GM21528 (cell line): ENCODE data around the gene MYZAP.

Experiments
- ATAC-seq: cut with Tn5 transposase; IDR thresholded peaks from one replicate; pipeline ENCODE4 v1.9.1; 2021; ENCODE audit warnings: mild to moderate bottlenecking, moderate library complexity; ENCODE audit not compliant: unreplicated experiment, low FRiP score

MYZAP gene

DNA sequence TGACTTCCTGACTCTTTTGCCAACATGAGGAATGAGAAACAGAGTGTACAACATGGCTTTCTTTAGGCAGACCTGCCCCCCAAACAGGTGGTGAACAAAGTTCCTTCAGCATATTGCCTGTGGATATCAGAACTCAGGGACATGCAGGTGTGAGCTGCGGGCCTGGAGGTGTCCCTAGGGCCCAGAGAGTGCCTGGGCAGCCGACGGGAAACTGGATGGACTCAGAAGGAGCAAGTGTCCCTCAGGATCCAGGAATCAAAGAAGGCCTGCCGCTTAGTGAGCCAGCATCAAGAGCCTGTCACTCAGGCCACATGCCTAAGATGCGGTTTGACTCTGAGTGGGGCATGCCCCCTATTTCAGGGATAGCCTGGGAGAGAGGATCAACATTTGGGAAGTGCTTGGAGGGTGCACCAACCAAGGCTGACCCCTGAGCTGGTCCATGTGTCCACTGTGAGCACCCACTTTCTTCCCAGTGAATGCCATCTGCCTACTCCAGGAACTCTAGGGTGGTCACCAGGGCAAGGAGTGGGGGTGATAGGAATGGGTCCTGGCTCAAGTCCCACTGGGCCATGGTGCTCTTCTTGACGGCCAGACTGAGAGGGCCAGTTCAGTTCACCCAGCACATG lies 98.8 kb downstream of the MYZAP start:
- ATAC-seq = no peak

DNA sequence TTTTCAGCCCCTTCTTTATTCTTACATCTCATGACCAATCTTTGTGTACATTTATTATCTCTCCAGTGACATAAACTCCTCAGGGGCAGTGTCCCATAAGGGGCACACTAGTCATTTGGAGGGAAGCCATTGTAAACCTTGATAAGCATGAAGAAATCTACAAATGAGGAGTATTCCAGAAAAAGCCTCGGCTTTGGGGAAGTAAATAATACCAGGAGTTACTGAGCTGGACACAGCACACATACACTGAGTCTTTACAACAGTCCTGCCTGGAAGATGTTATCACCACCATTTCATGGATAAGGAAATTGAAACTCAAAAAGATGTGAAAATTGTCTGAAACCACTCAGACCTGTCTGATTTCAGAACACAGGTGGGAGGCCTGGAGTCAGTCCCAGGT lies 99.4 kb downstream of the MYZAP start:
- no peak for ATAC-seq

GRCh38 chr15:57692709-57693108 lies 101.0 kb downstream of the MYZAP start:
- no peak for ATAC-seq

DNA sequence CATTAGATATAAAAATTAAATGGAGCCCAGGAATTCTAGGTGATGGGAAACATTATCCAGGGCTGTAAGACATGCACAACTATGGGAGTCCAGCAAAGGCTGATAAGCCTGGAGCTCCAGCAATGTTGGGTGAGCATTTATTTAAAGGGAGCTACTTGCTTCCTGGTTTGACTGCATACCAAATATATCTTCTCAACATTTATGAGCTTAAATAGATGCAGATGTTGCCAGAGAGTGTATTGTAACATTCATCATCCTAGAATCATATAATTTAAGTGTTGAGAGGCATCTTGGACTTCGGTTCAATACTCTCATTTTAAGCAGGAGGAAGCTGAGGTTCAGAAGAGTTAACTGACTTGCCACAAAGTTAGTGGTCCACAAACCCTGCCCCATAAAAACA lies 102.6 kb downstream of the MYZAP start:
- no peak for ATAC-seq

DNA sequence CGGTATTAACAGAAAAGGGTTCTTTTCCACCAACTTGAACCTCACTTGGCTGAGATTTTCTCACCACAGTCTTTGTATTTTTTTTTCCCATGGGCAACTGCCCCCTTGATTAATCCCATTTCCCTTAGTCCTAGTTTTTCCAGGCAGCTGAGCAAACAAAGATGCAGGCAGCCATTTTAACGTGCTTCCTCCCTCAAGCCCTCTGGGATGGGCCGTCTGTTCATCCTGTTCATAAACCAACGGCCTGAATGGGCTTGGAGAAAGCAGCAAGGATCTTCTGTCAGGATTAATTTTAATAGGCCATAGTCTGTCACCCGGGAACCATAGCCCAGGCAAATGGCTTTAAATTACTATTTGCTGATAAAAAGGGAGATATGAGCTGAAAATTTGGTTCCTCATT lies 104.4 kb downstream of the MYZAP start:
- no peak for ATAC-seq

GRCh38 chr15:57697588-57697987 lies 105.9 kb downstream of the MYZAP start:
- no peak for ATAC-seq

GRCh38 chr15:57698243-57698642 lies 106.5 kb downstream of the MYZAP start:
- no peak for ATAC-seq

GRCh38 chr15:57698991-57699390 lies 107.3 kb downstream of the MYZAP start:
- ATAC-seq = no peak

- ATAC-seq = no peak
Measured at GRCh38 chr15:57703387-57703786, 111.7 kb downstream of the MYZAP start.

GRCh38 chr15:57704441-57704840 lies 112.7 kb downstream of the MYZAP start:
- ATAC-seq = no peak

- ATAC-seq = no peak
Measured at GRCh38 chr15:57705746-57706404, 114.2 kb downstream of the MYZAP start.

GRCh38 chr15:57706405-57707209 lies 114.9 kb downstream of the MYZAP start, which contains the start of gene POLR2M:
Gene POLR2M, plus strand, starts transcription at chr15:57706714. Its CDS starts 129 bp downstream, at chr15:57706843.
- ATAC-seq = peak; percentile 94

DNA sequence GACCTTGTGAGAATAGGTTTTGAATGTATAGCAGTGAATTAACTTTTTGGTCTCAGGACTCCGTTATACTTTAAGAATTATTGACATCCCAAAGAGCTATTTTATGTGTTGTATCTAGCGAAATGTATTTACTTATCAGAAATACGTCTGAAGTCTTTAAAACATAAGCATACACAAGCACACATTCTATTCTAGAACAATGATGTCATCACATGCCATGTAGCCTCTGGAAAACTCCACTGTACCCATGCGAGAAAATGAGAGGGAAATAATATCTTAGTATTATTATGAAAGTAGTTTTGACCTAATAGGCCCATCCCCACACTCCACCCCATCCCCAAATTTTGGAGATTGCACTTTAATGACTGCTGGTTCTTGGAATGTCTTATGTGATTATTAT lies 116.3 kb downstream of the MYZAP start:
- no peak for ATAC-seq

- no peak for ATAC-seq
Measured at GRCh38 chr15:57718309-57718708, 126.6 kb downstream of the MYZAP start.

DNA sequence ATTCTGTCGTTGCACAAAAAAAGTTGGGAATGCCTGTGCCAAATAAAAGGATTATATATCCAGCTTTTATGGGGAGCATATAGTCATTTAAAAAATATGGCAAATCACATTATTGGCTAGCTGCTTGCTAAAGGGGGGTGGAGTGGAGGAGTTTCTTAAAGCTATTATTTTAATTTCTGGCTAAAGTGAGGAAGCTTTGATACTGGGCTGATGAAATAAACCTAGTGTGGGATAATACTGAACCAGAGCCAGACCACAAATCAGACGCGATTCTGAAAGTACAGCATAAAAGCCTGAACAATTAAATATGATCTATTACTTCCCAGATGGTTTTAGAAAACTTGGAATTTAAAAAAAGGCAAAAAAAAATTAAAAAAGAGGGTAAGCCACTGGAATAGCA lies 129.2 kb downstream of the MYZAP start:
- ATAC-seq = no peak

- ATAC-seq = no peak
Measured at GRCh38 chr15:57726411-57726810, 134.7 kb downstream of the MYZAP start.

GRCh38 chr15:57727031-57727430 lies 135.3 kb downstream of the MYZAP start:
- ATAC-seq = no peak

GRCh38 chr15:57728436-57728835 lies 136.7 kb downstream of the MYZAP start:
- no peak for ATAC-seq

GRCh38 chr15:57730876-57731275 lies 139.2 kb downstream of the MYZAP start:
- ATAC-seq = no peak

- no peak for ATAC-seq
Measured at GRCh38 chr15:57731530-57732103, 139.9 kb downstream of the MYZAP start.
